IPS-20b (cell line): ENCODE measurements around the gene IER3.

Source experiments
- H3K27ac ChIP-seq: one replicate; pipeline ENCODE4 v1.5.1; 2013; ENCODE audit warnings: low read length
- H3K27me3 ChIP-seq: 2 replicates; pipeline ENCODE4 v1.6.1; 2013; ENCODE audit warnings: mild to moderate bottlenecking, low read length, inconsistent platforms; ENCODE audit not compliant: insufficient read depth
- H3K36me3 ChIP-seq: 2 replicates; pipeline ENCODE4 v1.6.1; 2013; ENCODE audit warnings: low read depth, mild to moderate bottlenecking, inconsistent platforms, low read length, moderate library complexity; ENCODE audit not compliant: insufficient read depth
- H3K4me1 ChIP-seq: 2 replicates; pipeline ENCODE4 v1.6.1; 2013; ENCODE audit warnings: mild to moderate bottlenecking, control low read depth, inconsistent platforms, low read length, moderate library complexity; ENCODE audit not compliant: insufficient read depth
- H3K4me3 ChIP-seq: 2 replicates; pipeline ENCODE4 v1.5.1; 2013; ENCODE audit warnings: mild to moderate bottlenecking, low read length, inconsistent platforms
- H3K9ac ChIP-seq: 2 replicates; pipeline ENCODE4 v1.6.1; 2013; ENCODE audit warnings: low read depth, mild to moderate bottlenecking, inconsistent platforms, low read length, moderate library complexity
- H3K9me3 ChIP-seq: 2 replicates; pipeline ENCODE4 v1.6.1; 2013; ENCODE audit warnings: mild to moderate bottlenecking, low read depth, low read length, inconsistent platforms; ENCODE audit not compliant: insufficient read depth

IER3 gene

GRCh38 chr6:30744054-30744805 is at the start of gene IER3:
Gene IER3, minus strand, starts transcription at chr6:30744547. Its CDS starts 29 bp downstream, at chr6:30744518.
- Histone ChIP-seq H3K27ac (no peak within 1 kb of the TSS), H3K4me1 (peaks cover 9% of the 10 kb centered on the region; the same call in 1 of the 2 replicates), H3K9ac (peak within 1 kb of the TSS; percentile 90)

GRCh38 chr6:30793521-30794194 is 49.3 kb upstream of the IER3 start:
- no peak overlapping the region for H3K9ac ChIP-seq
- H3K4me3 ChIP-seq, result no peak overlapping the region
- H3K4me1 ChIP-seq, result no peaks in the 10 kb centered on the region

More at GRCh38 chr6:30744054-30744805, at the start of gene IER3:
- Histone ChIP-seq H3K36me3 (peaks cover 22% of the 10 kb centered on the region), H3K4me3 (peak within 1 kb of the TSS; percentile 96), H3K27me3 (peaks cover 8% of the 10 kb centered on the region; the same call in 1 of the 2 replicates), H3K9me3 (no peaks in the 10 kb centered on the region)

GRCh38 chr6:30792786-30793185 is 48.4 kb upstream of the IER3 start:
- H3K4me1 ChIP-seq, result no peaks in the 10 kb centered on the region
- H3K9me3 ChIP-seq, result no peaks in the 10 kb centered on the region
- H3K36me3 ChIP-seq, result no peaks in the 10 kb centered on the region
- no peak overlapping the region for H3K9ac ChIP-seq
- peaks cover 42% of the 10 kb centered on the region for H3K27me3 ChIP-seq
- H3K4me3 ChIP-seq, result no peak overlapping the region
- no peak overlapping the region for H3K27ac ChIP-seq

More at GRCh38 chr6:30793521-30794194, 49.3 kb upstream of the IER3 start:
- Histone ChIP-seq H3K9me3 (no peaks in the 10 kb centered on the region), H3K36me3 (no peaks in the 10 kb centered on the region), H3K27ac (no peak overlapping the region), H3K27me3 (peaks cover 33% of the 10 kb centered on the region)

GRCh38 chr6:30790724-30791383 is 46.5 kb upstream of the IER3 start:
- H3K9ac ChIP-seq, result no peak overlapping the region
- H3K27me3 ChIP-seq, result peaks cover 42% of the 10 kb centered on the region
- no peak overlapping the region for H3K27ac ChIP-seq
- H3K4me3 ChIP-seq, result no peak overlapping the region
- H3K9me3 ChIP-seq, result no peaks in the 10 kb centered on the region
- no peaks in the 10 kb centered on the region for H3K4me1 ChIP-seq
- no peaks in the 10 kb centered on the region for H3K36me3 ChIP-seq

- H3K4me3 ChIP-seq, result no peak overlapping the region
- H3K4me1 ChIP-seq, result no peaks in the 10 kb centered on the region
- H3K27ac ChIP-seq, result no peak overlapping the region
- H3K9me3 ChIP-seq, result no peaks in the 10 kb centered on the region
- H3K27me3 ChIP-seq, result peaks cover 42% of the 10 kb centered on the region
- H3K36me3 ChIP-seq, result no peaks in the 10 kb centered on the region
- no peak overlapping the region for H3K9ac ChIP-seq
These were observed 45.3 kb upstream of the IER3 start for GRCh38 chr6:30789606-30790005.

- Histone ChIP-seq H3K27ac (no peak overlapping the region), H3K27me3 (peaks cover 42% of the 10 kb centered on the region), H3K9ac (no peak overlapping the region), H3K9me3 (no peaks in the 10 kb centered on the region), H3K4me1 (no peaks in the 10 kb centered on the region), H3K36me3 (no peaks in the 10 kb centered on the region), H3K4me3 (no peak overlapping the region)
These were observed 43.6 kb upstream of the IER3 start for GRCh38 chr6:30787954-30788353.

- Histone ChIP-seq H3K27ac (no peak overlapping the region), H3K4me3 (no peak overlapping the region), H3K27me3 (no peaks in the 10 kb centered on the region), H3K9ac (no peak overlapping the region), H3K4me1 (no peaks in the 10 kb centered on the region), H3K36me3 (no peaks in the 10 kb centered on the region), H3K9me3 (no peaks in the 10 kb centered on the region; the same call in 1 of the 2 replicates)
These were observed 38.2 kb upstream of the IER3 start for GRCh38 chr6:30782425-30783014.

GRCh38 chr6:30781743-30782424 is 37.5 kb upstream of the IER3 start:
- H3K36me3 ChIP-seq, result no peaks in the 10 kb centered on the region
- no peak overlapping the region for H3K4me3 ChIP-seq
- H3K27ac ChIP-seq, result no peak overlapping the region
- no peaks in the 10 kb centered on the region for H3K4me1 ChIP-seq
- no peaks in the 10 kb centered on the region for H3K27me3 ChIP-seq
- no peak overlapping the region; the same call in 1 of the 2 replicates for H3K9ac ChIP-seq
- H3K9me3 ChIP-seq, result no peaks in the 10 kb centered on the region; the same call in 1 of the 2 replicates

- Histone ChIP-seq H3K27ac (no peak overlapping the region), H3K9me3 (no peaks in the 10 kb centered on the region; the same call in 1 of the 2 replicates), H3K4me3 (no peak overlapping the region), H3K9ac (no peak overlapping the region), H3K27me3 (no peaks in the 10 kb centered on the region), H3K4me1 (no peaks in the 10 kb centered on the region), H3K36me3 (no peaks in the 10 kb centered on the region)
These were observed 37.0 kb upstream of the IER3 start for GRCh38 chr6:30781395-30781742.

GRCh38 chr6:30780642-30780920 is 36.2 kb upstream of the IER3 start:
- Histone ChIP-seq H3K4me3 (no peak overlapping the region), H3K9me3 (no peaks in the 10 kb centered on the region; the same call in 1 of the 2 replicates), H3K9ac (no peak overlapping the region), H3K36me3 (no peaks in the 10 kb centered on the region), H3K27ac (no peak overlapping the region), H3K27me3 (no peaks in the 10 kb centered on the region), H3K4me1 (no peaks in the 10 kb centered on the region)
